ENCODE data around the gene ADGRB3.

Gene ADGRB3

DNA sequence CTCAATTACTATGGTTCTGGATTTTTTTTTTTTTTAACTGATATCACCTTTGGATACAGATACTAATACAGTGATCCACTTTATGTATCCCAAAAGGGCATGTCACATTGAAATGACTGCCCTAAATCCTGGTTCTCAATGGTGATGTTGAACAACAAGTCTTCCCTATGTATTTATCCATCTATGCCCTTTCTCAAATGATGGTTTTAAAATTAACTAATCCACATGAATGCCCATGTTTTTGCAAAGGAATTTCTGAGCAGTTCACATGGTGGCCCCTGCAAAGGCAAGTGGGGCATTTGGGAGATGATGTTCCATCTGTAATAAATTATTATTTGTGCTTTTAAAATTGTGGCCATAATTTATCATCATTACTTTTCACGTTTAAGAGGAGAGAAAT is 2.7 kb downstream of the ADGRB3 start:
- TF ChIP-seq, protein P1, sequence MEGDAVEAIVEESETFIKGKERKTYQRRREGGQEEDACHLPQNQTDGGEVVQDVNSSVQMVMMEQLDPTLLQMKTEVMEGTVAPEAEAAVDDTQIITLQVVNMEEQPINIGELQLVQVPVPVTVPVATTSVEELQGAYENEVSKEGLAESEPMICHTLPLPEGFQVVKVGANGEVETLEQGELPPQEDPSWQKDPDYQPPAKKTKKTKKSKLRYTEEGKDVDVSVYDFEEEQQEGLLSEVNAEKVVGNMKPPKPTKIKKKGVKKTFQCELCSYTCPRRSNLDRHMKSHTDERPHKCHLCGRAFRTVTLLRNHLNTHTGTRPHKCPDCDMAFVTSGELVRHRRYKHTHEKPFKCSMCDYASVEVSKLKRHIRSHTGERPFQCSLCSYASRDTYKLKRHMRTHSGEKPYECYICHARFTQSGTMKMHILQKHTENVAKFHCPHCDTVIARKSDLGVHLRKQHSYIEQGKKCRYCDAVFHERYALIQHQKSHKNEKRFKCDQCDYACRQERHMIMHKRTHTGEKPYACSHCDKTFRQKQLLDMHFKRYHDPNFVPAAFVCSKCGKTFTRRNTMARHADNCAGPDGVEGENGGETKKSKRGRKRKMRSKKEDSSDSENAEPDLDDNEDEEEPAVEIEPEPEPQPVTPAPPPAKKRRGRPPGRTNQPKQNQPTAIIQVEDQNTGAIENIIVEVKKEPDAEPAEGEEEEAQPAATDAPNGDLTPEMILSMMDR (IDR thresholded peaks at IDR 0.05; ENCODE audit: low read depth, low read length) = no peak
- DNase-seq (ENCODE audit: low read depth in 2 of 2) = no peak
- H3K4me3 ChIP-seq (replicated peaks in 1 of 2; ENCODE audit: low read depth in 2 of 2, low read length in 2 of 2) = no peak overlapping the region

DNA sequence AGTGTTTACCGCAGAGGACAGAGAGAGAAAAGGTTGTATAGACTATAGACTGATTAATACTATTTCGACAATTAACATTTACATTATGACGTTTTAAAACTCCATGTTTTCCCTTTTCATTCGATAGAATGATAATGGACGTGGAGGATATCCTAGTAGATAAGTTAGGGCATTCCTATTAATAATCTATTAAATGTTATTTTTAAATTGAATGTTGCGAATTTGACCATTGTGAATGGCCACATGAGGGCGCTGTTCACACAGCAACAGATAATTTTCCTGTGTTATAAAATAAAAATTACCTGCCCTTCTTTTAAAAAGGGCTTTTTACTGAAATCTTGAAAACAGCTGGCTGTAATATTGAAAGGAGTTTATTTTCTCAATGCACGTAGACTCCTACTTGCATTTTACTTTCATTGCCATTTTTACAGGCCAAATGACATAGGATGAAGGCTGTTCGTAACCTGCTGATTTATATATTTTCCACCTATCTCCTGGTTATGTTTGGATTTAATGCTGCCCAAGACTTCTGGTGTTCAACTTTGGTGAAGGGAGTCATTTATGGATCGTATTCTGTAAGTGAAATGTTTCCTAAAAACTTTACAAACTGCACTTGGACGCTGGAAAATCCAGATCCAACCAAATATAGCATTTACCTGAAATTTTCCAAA is 3.3 kb downstream of the ADGRB3 start:
- TF ChIP-seq, protein P1 (IDR thresholded peaks at IDR 0.05; ENCODE audit: low read depth, low read length) = peak; percentile 57
- H3K4me3 ChIP-seq (replicated peaks in 1 of 2; ENCODE audit: low read depth in 2 of 2, low read length in 2 of 2) = no peak overlapping the region
- DNase-seq (ENCODE audit: low read depth in 2 of 2) = peak; percentile 75 to 77

DNA sequence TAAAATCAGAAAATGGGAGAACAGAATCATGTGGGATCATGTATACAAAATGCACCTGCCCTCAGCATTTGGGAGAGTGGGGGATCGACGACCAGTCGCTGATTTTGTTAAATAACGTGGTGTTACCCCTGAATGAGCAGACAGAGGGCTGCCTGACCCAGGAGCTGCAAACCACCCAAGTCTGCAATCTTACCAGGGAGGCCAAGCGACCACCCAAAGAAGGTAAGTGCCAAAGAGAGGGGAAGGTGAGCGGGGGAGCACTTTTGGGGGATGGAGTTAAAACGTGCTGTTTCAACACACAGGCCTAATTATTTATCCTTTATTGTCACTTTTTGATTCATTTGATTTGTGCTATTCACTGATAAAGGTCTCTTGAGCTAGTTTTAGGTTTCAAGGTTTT is 4.1 kb downstream of the ADGRB3 start:
- no peak for DNase-seq (ENCODE audit: low read depth in 2 of 2)
- TF ChIP-seq, protein P1 (IDR thresholded peaks at IDR 0.05; ENCODE audit: low read depth, low read length) = no peak
- no peak overlapping the region for H3K4me3 ChIP-seq (replicated peaks in 1 of 2; ENCODE audit: low read depth in 2 of 2, low read length in 2 of 2)

DNA sequence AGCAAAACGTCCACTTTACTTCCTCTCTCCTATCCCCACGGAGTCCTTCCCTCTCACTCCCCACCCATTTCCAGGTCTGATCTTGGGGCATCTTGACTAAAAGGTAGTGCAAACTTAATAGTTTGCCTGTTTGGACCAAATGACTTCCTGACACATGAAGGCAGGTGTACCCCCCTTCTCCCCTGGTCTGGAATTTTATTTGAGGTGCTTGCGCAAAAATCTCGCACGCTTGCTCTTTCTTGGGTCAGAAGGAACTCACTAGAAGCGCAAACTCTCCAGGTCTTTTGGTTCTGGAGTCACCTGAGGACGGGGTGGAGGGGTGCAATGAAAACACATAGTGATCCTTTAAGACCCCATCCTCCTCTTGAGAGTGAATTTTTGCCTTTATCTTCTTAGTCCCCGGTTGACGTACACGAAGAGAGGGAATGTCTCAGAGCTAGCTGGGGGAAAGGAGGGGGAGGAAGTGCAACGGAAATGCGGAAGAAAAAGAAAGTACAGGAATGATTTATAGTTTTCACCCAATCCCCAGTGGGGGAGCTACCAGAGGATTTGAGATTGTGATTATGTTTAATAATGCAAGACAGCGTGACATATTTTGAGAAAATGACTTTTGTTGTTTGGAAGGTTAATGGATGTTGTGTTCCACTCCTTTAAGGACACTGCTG is 4.9 kb downstream of the ADGRB3 start:
- TF ChIP-seq, protein P1 (IDR thresholded peaks at IDR 0.05; ENCODE audit: low read depth, low read length) = peak; percentile 8
- DNase-seq (ENCODE audit: low read depth in 2 of 2) = peak; percentile 48
- H3K4me3 ChIP-seq (replicated peaks in 1 of 2; ENCODE audit: low read depth in 2 of 2, low read length in 2 of 2) = peak overlapping the region; percentile 4 to 36

DNA sequence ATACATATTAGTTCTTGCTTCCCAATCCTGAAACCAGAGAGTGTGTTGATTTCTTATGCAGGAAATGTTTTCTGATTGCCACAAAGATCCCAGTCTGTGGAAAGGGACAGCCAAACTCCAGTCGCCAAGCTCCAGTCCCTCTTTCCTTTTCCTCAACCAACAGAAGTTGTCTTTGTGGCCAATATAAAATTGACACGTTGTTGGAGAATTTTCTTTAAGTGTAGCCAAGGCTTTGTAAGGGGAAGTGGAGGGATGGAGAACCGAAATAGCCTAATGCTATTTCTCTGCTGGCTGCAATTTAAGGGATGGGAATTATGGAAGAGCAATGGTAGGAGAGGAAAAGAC is 5.4 kb downstream of the ADGRB3 start:
- H3K4me3 ChIP-seq (replicated peaks in 1 of 2; ENCODE audit: low read depth in 2 of 2, low read length in 2 of 2) = peak overlapping the region; percentile 4 to 36
- no peak for DNase-seq (ENCODE audit: low read depth in 2 of 2)
- TF ChIP-seq, protein P1 (IDR thresholded peaks at IDR 0.05; ENCODE audit: low read depth, low read length) = no peak

DNA sequence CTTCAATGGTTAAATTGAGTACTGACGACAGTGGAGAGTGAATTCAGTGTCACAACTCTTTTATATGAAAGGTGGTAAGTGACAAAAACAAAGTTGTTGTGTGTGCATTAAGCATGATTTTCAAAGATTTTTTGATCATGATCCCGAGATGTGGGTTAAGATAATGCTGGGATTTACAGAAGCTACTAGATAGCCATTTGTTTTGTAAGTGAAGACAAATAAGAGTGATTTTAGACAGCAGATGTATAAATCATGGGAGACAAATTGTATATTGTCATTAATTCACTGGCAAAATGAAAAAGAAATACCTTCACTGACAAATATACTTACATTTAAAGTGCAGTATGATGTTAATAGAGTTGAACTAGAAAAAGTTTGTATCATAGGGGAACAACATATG is 6.1 kb downstream of the ADGRB3 start:
- no peak for DNase-seq (ENCODE audit: low read depth in 2 of 2)
- TF ChIP-seq, protein P1 (IDR thresholded peaks at IDR 0.05; ENCODE audit: low read depth, low read length) = no peak

More for the DNA sequence above, 6.1 kb downstream of the ADGRB3 start:
- no peak overlapping the region for H3K4me3 ChIP-seq (replicated peaks in 1 of 2; ENCODE audit: low read depth in 2 of 2, low read length in 2 of 2)
